Stimulated activated naive CD4-positive, alpha-beta T cell treated with Interleukin-2 at 50 U/mL for 16 hours (primary cell): ENCODE measurements around the gene TMC5.

Experiments used
- DNase-seq: peaks from one replicate; lab custom pipeline; 2025; lab: John Stamatoyannopoulos, UW

TMC5 gene

GRCh38 chr16:19507867-19508266, 90.2 kb downstream of the TMC5 start:
- DNase-seq, result no peak

GRCh38 chr16:19512297-19512696, 94.6 kb downstream of the TMC5 start:
- no peak for DNase-seq

- no peak for DNase-seq
These were observed 95.8 kb downstream of the TMC5 start for GRCh38 chr16:19513377-19514053.

- DNase-seq, result no peak
These were observed 98.1 kb downstream of the TMC5 start for GRCh38 chr16:19515757-19516156.

GRCh38 chr16:19517424-19518089, 99.9 kb downstream of the TMC5 start:
- DNase-seq, result peak; percentile 10

- DNase-seq, result no peak
These were observed 100.7 kb downstream of the TMC5 start for GRCh38 chr16:19518388-19518787.

GRCh38 chr16:19520861-19521331, 103.2 kb downstream of the TMC5 start:
- no peak for DNase-seq

GRCh38 chr16:19521471-19522396, 104.1 kb downstream of the TMC5 start, which contains the start of gene GDE1:
Gene GDE1, minus strand, starts transcription at chr16:19522098. Its CDS starts 134 bp downstream, at chr16:19521964.
- peak; percentile 95 for DNase-seq

- DNase-seq, result no peak
These were observed 104.7 kb downstream of the TMC5 start for GRCh38 chr16:19522397-19522732.

- no peak for DNase-seq
These were observed 105.1 kb downstream of the TMC5 start for GRCh38 chr16:19522760-19523159.

- DNase-seq, result no peak
These were observed 105.5 kb downstream of the TMC5 start for GRCh38 chr16:19523184-19523558.

- DNase-seq, result peak; percentile 96
These were observed 106.1 kb downstream of the TMC5 start, which contains the start of gene CCP110 for GRCh38 chr16:19523559-19524355. Gene CCP110, plus strand, starts transcription at chr16:19523942. Its CDS starts 3,940 bp downstream, at chr16:19527882.

- no peak for DNase-seq
These were observed 106.6 kb downstream of the TMC5 start for GRCh38 chr16:19524356-19524615.

GRCh38 chr16:19524616-19525384, 107.1 kb downstream of the TMC5 start:
- DNase-seq, result no peak

- no peak for DNase-seq
These were observed 107.7 kb downstream of the TMC5 start for GRCh38 chr16:19525385-19525723.

- no peak for DNase-seq
These were observed 109.5 kb downstream of the TMC5 start for GRCh38 chr16:19527161-19527560.

GRCh38 chr16:19528666-19529065, 111.0 kb downstream of the TMC5 start:
- no peak for DNase-seq

- DNase-seq, result no peak
These were observed 114.9 kb downstream of the TMC5 start for GRCh38 chr16:19532601-19533000.

- no peak for DNase-seq
These were observed 122.7 kb downstream of the TMC5 start for GRCh38 chr16:19540241-19540970.

- DNase-seq, result no peak
These were observed 124.6 kb downstream of the TMC5 start for GRCh38 chr16:19542138-19542821.
